Astrocyte (in vitro differentiated cells and primary cell): ENCODE results near the gene ANKRD63.

Source experiments
- CTCF ChIP-seq: IDR thresholded peaks from 2 replicates; pipeline ENCODE4 v1.5.1; 2011; ENCODE audit warnings: low read depth, mild to moderate bottlenecking, inconsistent platforms, low read length, moderate library complexity; ENCODE audit not compliant: insufficient read depth
- EZH2 ChIP-seq: IDR thresholded peaks from 2 replicates; pipeline ENCODE4 v1.6.1; 2012; ENCODE audit warnings: mild to moderate bottlenecking, low read length, inconsistent platforms; ENCODE audit not compliant: insufficient read depth

GRCh38 chr15:40325188-40325587, 42.3 kb upstream of the ANKRD63 start:
- TF ChIP-seq CTCF (no peak), EZH2 (no peak)
